ENCODE results near the gene CSNK1G1.

- TF ChIP-seq CTCF (IDR thresholded peaks at IDR 0.05; ENCODE audit: insufficient read depth, low read length, poor library complexity, severe bottlenecking) (no peak), EZH2phosphoT487 (conservative IDR thresholded peaks at IDR 0.05; ENCODE audit: low read length) (no peak)
Measured at GRCh38 chr15:64256051-64256450, 99.9 kb downstream of the CSNK1G1 start.
